BLaER1 treated with 17β-estradiol and CSF1 and Interleukin-3, amounts not matched to agents 10 nM and 100 nM (cell line): ENCODE results near the gene CXCL1.

Experiments used
- H3K27ac ChIP-seq, 11 experiments: shearing (Covaris generic); formaldehyde crosslinking; 2 replicates each; pipeline ENCODE4 v1.8.1; 2022
- H3K27me3 ChIP-seq, 11 experiments: shearing (Covaris generic); formaldehyde crosslinking; 2 replicates each; pipeline ENCODE4 v1.8.1; 2022
- H3K36me3 ChIP-seq, 11 experiments: shearing (Covaris generic); formaldehyde crosslinking; 2 replicates each; pipeline ENCODE4 v1.8.1; 2022
- H3K4me1 ChIP-seq, 10 experiments: shearing (Covaris generic); formaldehyde crosslinking; 2 replicates each; pipeline ENCODE4 v1.8.1; 2022
- H3K4me2 ChIP-seq, 11 experiments: shearing (Covaris generic); formaldehyde crosslinking; 2 replicates each; pipeline ENCODE4 v1.8.1; 2022
- H3K4me3 ChIP-seq, 10 experiments: shearing (Covaris generic); formaldehyde crosslinking; 2 replicates each; pipeline ENCODE4 v1.8.1; 2022
- H3K9ac ChIP-seq, 11 experiments: shearing (Covaris generic); formaldehyde crosslinking; 2 replicates each; pipeline ENCODE4 v1.8.1; 2022
- H3K9me3 ChIP-seq, 11 experiments: shearing (Covaris generic); formaldehyde crosslinking; replicated peaks in 1 of 11; 2 replicates each; pipeline ENCODE4 v1.8.1; 2022
- H4K20me1 ChIP-seq, 11 experiments: shearing (Covaris generic); formaldehyde crosslinking; 2 replicates each; pipeline ENCODE4 v1.8.1; 2022
- Cebpa-rat ChIP-seq, 11 experiments: shearing (Covaris generic); IDR thresholded peaks; 2 replicates each; pipeline ENCODE4 v1.8.1; 2022

CXCL1 gene

GRCh38 chr4:73908965-73909364 is 39.8 kb downstream of the CXCL1 start:
- no peak for TF ChIP-seq Cebpa-rat (IDR thresholded peaks at IDR 0.05)
- Histone ChIP-seq H3K27ac (no peak overlapping the region), H3K4me3 (no peak overlapping the region), H3K4me2 (no peak overlapping the region), H3K36me3 (no peaks in the 10 kb centered on the region), H3K9me3 (no peaks in the 10 kb centered on the region; a peak in 1 of 22 replicates), H4K20me1 (no peaks in the 10 kb centered on the region), H3K4me1 (peaks cover 0 to 11% (median 0%) of the 10 kb centered on the region in 10 experiments; a peak in 3 of 20 replicates), H3K27me3 (no peaks in the 10 kb centered on the region), H3K9ac (no peak overlapping the region)

- H3K4me3 ChIP-seq, result no peak overlapping the region
- H3K36me3 ChIP-seq, result no peaks in the 10 kb centered on the region
- no peaks in the 10 kb centered on the region for H3K27me3 ChIP-seq
- no peak overlapping the region for H3K27ac ChIP-seq
- no peaks in the 10 kb centered on the region; a peak in 1 of 22 replicates for H3K9me3 ChIP-seq
- H3K4me1 ChIP-seq, result peaks cover 0 to 18% (median 0%) of the 10 kb centered on the region in 10 experiments; a peak in 4 of 20 replicates
- no peak overlapping the region for H3K9ac ChIP-seq
- no peaks in the 10 kb centered on the region for H4K20me1 ChIP-seq
- H3K4me2 ChIP-seq, result no peak overlapping the region
- no peak for TF ChIP-seq Cebpa-rat (IDR thresholded peaks at IDR 0.05)
Measured at GRCh38 chr4:73911746-73912145, 42.6 kb downstream of the CXCL1 start.

DNA sequence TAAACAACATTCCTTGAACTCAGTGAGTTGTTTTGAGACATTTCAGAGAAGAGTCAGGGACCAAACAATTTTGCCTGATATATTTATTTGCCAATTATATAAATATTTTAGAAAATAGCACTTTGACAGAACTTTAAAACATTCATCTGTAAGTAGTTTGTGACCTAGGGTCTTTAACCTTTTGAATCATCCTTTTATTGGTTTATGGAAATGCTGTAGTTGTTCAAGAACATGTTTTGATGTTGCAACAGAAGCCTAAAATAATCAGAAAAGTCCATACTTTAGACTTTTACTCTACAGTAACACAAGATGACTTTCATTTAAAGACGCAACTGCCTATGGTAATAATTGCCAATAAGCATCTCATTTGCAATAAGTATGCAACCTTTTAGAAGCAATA is 43.0 kb downstream of the CXCL1 start:
- Histone ChIP-seq H3K36me3 (no peaks in the 10 kb centered on the region), H3K9me3 (no peaks in the 10 kb centered on the region; a peak in 1 of 22 replicates), H3K27ac (no peak overlapping the region), H3K4me1 (peaks cover 0 to 18% (median 0%) of the 10 kb centered on the region in 10 experiments; a peak in 6 of 20 replicates), H3K9ac (no peak overlapping the region), H3K4me2 (no peak overlapping the region), H3K27me3 (no peaks in the 10 kb centered on the region), H4K20me1 (no peaks in the 10 kb centered on the region), H3K4me3 (no peak overlapping the region)
- TF ChIP-seq Cebpa-rat (IDR thresholded peaks at IDR 0.05), result no peak

DNA sequence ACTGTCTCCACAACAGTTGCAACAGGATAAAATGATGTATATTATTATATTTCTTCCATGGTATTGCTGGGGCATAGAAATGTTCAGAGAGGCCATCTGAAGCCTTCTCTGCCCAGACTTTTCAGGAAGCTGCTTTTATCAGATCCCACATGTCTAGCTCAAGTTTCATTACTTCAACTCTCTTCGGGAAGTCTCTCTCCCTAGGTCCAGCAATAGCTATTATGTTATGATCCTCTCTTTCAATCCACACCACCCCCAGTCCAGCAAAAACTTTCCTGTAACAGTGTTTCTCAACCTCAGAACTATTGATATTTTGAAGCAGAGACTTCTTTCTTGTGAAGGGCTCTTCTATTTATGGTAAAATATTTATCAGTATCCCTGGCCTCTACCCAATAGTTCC is 44.9 kb downstream of the CXCL1 start:
- Histone ChIP-seq H3K4me1 (peaks cover 0 to 36% (median 0%) of the 10 kb centered on the region in 10 experiments; a peak in 6 of 20 replicates), H3K36me3 (no peaks in the 10 kb centered on the region), H4K20me1 (no peaks in the 10 kb centered on the region), H3K27me3 (no peaks in the 10 kb centered on the region), H3K9ac (no peak overlapping the region), H3K4me2 (0 out of 22 replicates have a peak overlapping the region, but pooled peaks of 1 of the 11 experiments have one; percentile 17), H3K4me3 (no peak overlapping the region), H3K27ac (no peak overlapping the region), H3K9me3 (no peaks in the 10 kb centered on the region; a peak in 1 of 22 replicates)
- TF ChIP-seq Cebpa-rat (IDR thresholded peaks at IDR 0.05), result no peak

- TF ChIP-seq Cebpa-rat (IDR thresholded peaks at IDR 0.05), result no peak
- H3K36me3 ChIP-seq, result no peaks in the 10 kb centered on the region
- no peak overlapping the region for H3K9ac ChIP-seq
Measured at GRCh38 chr4:73916172-73916925, 47.2 kb downstream of the CXCL1 start.

DNA sequence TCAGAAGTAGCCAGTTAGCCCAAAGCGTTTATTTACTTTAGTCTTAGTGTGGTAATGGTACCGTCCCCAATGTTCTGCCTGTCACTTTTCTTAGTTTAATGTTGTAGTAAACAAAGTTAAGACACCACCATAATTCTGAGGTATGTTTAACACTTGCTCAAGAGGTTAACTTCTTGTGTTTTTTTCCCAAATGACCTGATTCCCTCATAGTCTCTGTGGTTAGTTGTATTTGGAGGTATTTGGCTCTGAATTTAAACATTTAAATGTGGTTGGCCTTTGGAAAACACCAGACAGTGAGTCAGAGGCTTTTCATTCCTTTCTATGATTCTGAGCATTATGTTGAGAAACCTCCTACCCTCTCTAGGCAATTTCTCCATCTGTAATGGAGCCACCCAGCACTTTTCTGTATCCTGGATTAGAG is 47.9 kb downstream of the CXCL1 start:
- peaks cover 0 to 48% (median 0%) of the 10 kb centered on the region in 10 experiments; a peak in 6 of 20 replicates for H3K4me1 ChIP-seq
- H4K20me1 ChIP-seq, result no peaks in the 10 kb centered on the region
- peak overlapping the region in 4 of 11 experiments; percentile 18 to 68 (median 55); a peak in 7 of 22 replicates for H3K27ac ChIP-seq
- H3K9ac ChIP-seq, result peak overlapping the region in 1 of 11 experiments; percentile 51; a peak in 1 of 22 replicates
- H3K4me2 ChIP-seq, result peak overlapping the region in 3 of 11 experiments; percentile 16 to 67 (median 38); a peak in 5 of 22 replicates
- no peaks in the 10 kb centered on the region for H3K9me3 ChIP-seq
- no peak for TF ChIP-seq Cebpa-rat (IDR thresholded peaks at IDR 0.05)
- no peaks in the 10 kb centered on the region for H3K27me3 ChIP-seq
- no peak overlapping the region for H3K4me3 ChIP-seq
- no peaks in the 10 kb centered on the region for H3K36me3 ChIP-seq

More at GRCh38 chr4:73916172-73916925, 47.2 kb downstream of the CXCL1 start:
- peak overlapping the region in 4 of 11 experiments; percentile 18 to 68 (median 46); a peak in 6 of 22 replicates for H3K27ac ChIP-seq
- H3K4me1 ChIP-seq, result peaks cover 0 to 45% (median 0%) of the 10 kb centered on the region in 10 experiments; a peak in 6 of 20 replicates
- no peaks in the 10 kb centered on the region for H4K20me1 ChIP-seq
- H3K4me2 ChIP-seq, result peak overlapping the region in 3 of 11 experiments; percentile 4 to 16 (median 16); a peak in 2 of 22 replicates
- H3K9me3 ChIP-seq, result no peaks in the 10 kb centered on the region
- H3K27me3 ChIP-seq, result no peaks in the 10 kb centered on the region
- no peak overlapping the region for H3K4me3 ChIP-seq

- H3K27me3 ChIP-seq, result no peaks in the 10 kb centered on the region
- H3K4me3 ChIP-seq, result no peak overlapping the region
- no peaks in the 10 kb centered on the region for H4K20me1 ChIP-seq
- no peaks in the 10 kb centered on the region for H3K9me3 ChIP-seq
- H3K4me2 ChIP-seq, result peak overlapping the region in 2 of 11 experiments; percentile 16 to 21; a peak in 3 of 22 replicates
- H3K27ac ChIP-seq, result peak overlapping the region in 3 of 11 experiments; percentile 18 to 68 (median 55); a peak in 3 of 22 replicates
- TF ChIP-seq Cebpa-rat (IDR thresholded peaks at IDR 0.05), result no peak
- H3K36me3 ChIP-seq, result no peaks in the 10 kb centered on the region
- no peak overlapping the region; a peak in 1 of 22 replicates for H3K9ac ChIP-seq
- H3K4me1 ChIP-seq, result peaks cover 0 to 57% (median 0%) of the 10 kb centered on the region in 10 experiments; a peak in 6 of 20 replicates
Measured at GRCh38 chr4:73918058-73918457, 48.9 kb downstream of the CXCL1 start.

- no peaks in the 10 kb centered on the region for H3K36me3 ChIP-seq
- TF ChIP-seq Cebpa-rat (IDR thresholded peaks at IDR 0.05), result no peak
- peaks cover 0 to 60% (median 0%) of the 10 kb centered on the region in 10 experiments; a peak in 6 of 20 replicates for H3K4me1 ChIP-seq
- peak overlapping the region in 2 of 11 experiments; percentile 39 to 48; a peak in 4 of 22 replicates for H3K4me2 ChIP-seq
- no peaks in the 10 kb centered on the region for H3K27me3 ChIP-seq
- peak overlapping the region in 2 of 11 experiments; percentile 10 to 44; a peak in 1 of 22 replicates for H3K27ac ChIP-seq
- H3K9ac ChIP-seq, result no peak overlapping the region
- H3K4me3 ChIP-seq, result no peak overlapping the region
- no peaks in the 10 kb centered on the region for H3K9me3 ChIP-seq
- H4K20me1 ChIP-seq, result no peaks in the 10 kb centered on the region
Measured at GRCh38 chr4:73919691-73920090, 50.5 kb downstream of the CXCL1 start.
